K562 (cell line): Measurements from ENCODE around the gene KAZN. TPM values are rescaled to one million over a fixed set of nuclear protein-coding genes. Genes with fewer than 3 reads are reported as not detected.

Source experiments
- BRCA1 ChIP-seq, 2 experiments: fragments of 450-650 bp in 1 of 2; sonication (generic) in 1 of 2; formaldehyde crosslinking in 1 of 2; IDR thresholded peaks; 2 replicates each; pipeline versions ENCODE4 v1.5.0 to v1.6.1; 2017 to 2020; ENCODE audit warnings: mild to moderate bottlenecking in 1 of 2, missing genetic modification reagents in 1 of 2
- CHAMP1 ChIP-seq: fragments of 450-650 bp; IDR thresholded peaks from 2 replicates; pipeline ENCODE4 v1.6.1; 2016; ENCODE audit warnings: mild to moderate bottlenecking
- ESRRA ChIP-seq: fragments of 450-650 bp; IDR thresholded peaks from 2 replicates; pipeline ENCODE4 v1.6.1; 2014; ENCODE audit warnings: low read depth, mild to moderate bottlenecking, moderate library complexity, borderline replicate concordance
- ETV5 ChIP-seq: sonication (generic); formaldehyde crosslinking; IDR thresholded peaks from 2 replicates; pipeline ENCODE4 v1.4.0; 2020; ENCODE audit warnings: low read depth, mild to moderate bottlenecking, missing genetic modification reagents
- HCFC1 ChIP-seq: IDR thresholded peaks from 2 replicates; pipeline ENCODE4 v1.6.1; 2012; ENCODE audit warnings: low read depth, low read length, improper control_type of control experiment
- HDAC3 ChIP-seq: fragments of 450-650 bp; IDR thresholded peaks from 2 replicates; pipeline ENCODE4 v1.6.1; 2018; ENCODE audit warnings: borderline replicate concordance, mild to moderate bottlenecking, moderate library complexity; ENCODE audit not compliant: partially characterized antibody
- MAFG ChIP-seq: fragments of 450-650 bp; conservative IDR thresholded peaks from 2 replicates; pipeline ENCODE4 v1.6.1; 2016; ENCODE audit warnings: missing genetic modification characterization, missing compliant biosample characterization
- PATZ1 ChIP-seq: fragments of 250-450 bp; sonication (Bioruptor Pico); IDR thresholded peaks from 2 replicates; pipeline ENCODE4 v1.5.0; 2020; ENCODE audit warnings: mild to moderate bottlenecking, borderline replicate concordance
- PCBP2 ChIP-seq: fragments of 200-400 bp; formaldehyde crosslinking; IDR thresholded peaks from 2 replicates; pipeline ENCODE4 v1.6.1; 2018; ENCODE audit warnings: low read length, low read depth, mild to moderate bottlenecking, moderate library complexity; ENCODE audit not compliant: poor library complexity, severe bottlenecking
- PHB2 ChIP-seq: fragments of 450-650 bp; IDR thresholded peaks from 2 replicates; pipeline ENCODE4 v1.6.1; 2017; ENCODE audit warnings: low read depth
- POLR2A ChIP-seq: fragments of 450-650 bp; conservative IDR thresholded peaks from 2 replicates; pipeline ENCODE4 v1.6.1; 2016
- SAP30 ChIP-seq: fragments of 200-600 bp; sonication (generic); IDR thresholded peaks from 2 replicates; pipeline ENCODE4 v1.6.1; 2012; ENCODE audit warnings: borderline replicate concordance, low read depth, mild to moderate bottlenecking, moderate library complexity, low read length, control low read depth, inconsistent platforms; ENCODE audit not compliant: insufficient read depth, poor library complexity, severe bottlenecking
- SNIP1 ChIP-seq: fragments of 450-650 bp; IDR thresholded peaks from 2 replicates; pipeline ENCODE4 v1.7.1; 2017; ENCODE audit warnings: low read depth, mild to moderate bottlenecking
- SP2 ChIP-seq: IDR thresholded peaks from 2 replicates; pipeline ENCODE4 v1.6.1; 2011; ENCODE audit warnings: mild to moderate bottlenecking, low read depth, low read length, moderate library complexity; ENCODE audit not compliant: poor library complexity, severe bottlenecking; ENCODE audit errors: extremely low read depth
- THAP12 ChIP-seq: fragments of 250-450 bp; sonication (Bioruptor Pico); IDR thresholded peaks from 2 replicates; pipeline ENCODE4 v1.9.0; 2021; ENCODE audit warnings: mild to moderate bottlenecking, inconsistent platforms
- ZBTB17 ChIP-seq: fragments of 450-650 bp; formaldehyde crosslinking; IDR thresholded peaks from 2 replicates; pipeline ENCODE4 v1.4.0; 2020; ENCODE audit warnings: mild to moderate bottlenecking
- ZNF133 ChIP-seq: fragments of 250-450 bp; sonication (Bioruptor Pico); IDR thresholded peaks from 2 replicates; pipeline ENCODE4 v1.4.0; 2020; ENCODE audit warnings: mild to moderate bottlenecking
- ZNF347 ChIP-seq: fragments of 450-650 bp; formaldehyde crosslinking; IDR thresholded peaks from 2 replicates; pipeline ENCODE4 v1.4.0; 2020; ENCODE audit warnings: low read depth, mild to moderate bottlenecking, moderate library complexity
- ZNF395 ChIP-seq: fragments of 200-800 bp; sonication (Bioruptor generic); IDR thresholded peaks from 2 replicates; pipeline ENCODE4 v1.6.1; 2017; ENCODE audit warnings: missing genetic modification characterization, missing compliant biosample characterization
- ZNF589 ChIP-seq: fragments of 200-800 bp; sonication (Bioruptor generic); IDR thresholded peaks from 2 replicates; pipeline ENCODE4 v1.6.1; 2016; ENCODE audit warnings: low read depth, missing genetic modification characterization, missing compliant biosample characterization
- polyA plus RNA-seq, 8 experiments: library from polyadenylated mRNA; depleted of rRNA in 4 of 8; stranded (reverse) in 5 of 8; unstranded in 3 of 8; fragments of >200 nt; fragmentation: Nextera tagmentation in 2 of 8; fragmentation: Illumina TruSeq in 1 of 8; extraction: Ambion mirVana in 2 of 8; extraction: Trizol in 1 of 8; gene quantifications; 2 replicates each; pipeline versions ENCODE4 v1.2.1 to v1.2.3, GENCODE V29; 2011 to 2014; ENCODE audit warnings: inconsistent platforms in 1 of 8, missing spikeins in 1 of 8
- total RNA-seq, 7 experiments: library from RNA; depleted of rRNA in 6 of 7; stranded (reverse); fragments of >200 nt in 6 of 7; fragmentation: Illumina TruSeq in 2 of 7; extraction: Trizol in 2 of 7; gene quantifications; 2 replicates each; pipeline versions ENCODE4 v1.2.1 to v1.2.3, GENCODE V29; 2011 to 2021; ENCODE audit warnings: low replicate concordance in 1 of 7

Gene KAZN
- total and polyA plus RNA-seq, 9 of the 15 experiments (the other 6 are each of a cell fraction or from before 2014, with no cell fraction given), result 2.1 to 21.6 (median 5.4) TPM

- TF ChIP-seq ESRRA (no peak), ZNF395 (CRISPR knock-in tag) (no peak), PHB2 (no peak), BRCA1 (IDR thresholded peaks at IDR 0.05) (no peak), BRCA1 (CRISPR knock-in tag; IDR thresholded peaks at IDR 0.05) (no peak), ZNF133 (CRISPR knock-in tag) (no peak), HDAC3 (no peak), THAP12 (CRISPR knock-in tag) (no peak), PATZ1 (CRISPR knock-in tag) (no peak), HCFC1 (no peak), ZBTB17 (CRISPR knock-in tag) (no peak), ZNF347 (CRISPR knock-in tag) (no peak), SNIP1 (no peak), SP2 (no peak), PCBP2 (no peak), POLR2A (no peak), ETV5 (CRISPR knock-in tag) (no peak), SAP30 (no peak), ZNF589 (CRISPR knock-in tag) (no peak), MAFG (tag) (peak; percentile 100), CHAMP1 (no peak)
These were observed 331.2 kb downstream of the KAZN start (continued) for GRCh38 chr1:14929547-14930246.
